T47D (cell line): ENCODE data around the gene TASP1.

ENCODE experiments used
- DNase-seq, 2 experiments: peaks; one replicate each; pipeline versions ENCODE4 v3.0.0 to v3.0.0-alpha.2; 2011 to 2012; ENCODE audit warnings: low read depth in 1 of 2, low spot score in 1 of 2
- JUND ChIP-seq: IDR thresholded peaks from 2 replicates; pipeline ENCODE4 v1.6.1; 2012; ENCODE audit warnings: low read depth
- in situ Hi-C: cut with HindIII; loops from 2 replicates; pipeline ENCODE4 v1.10.0; 2016; ENCODE audit warnings: low sequenced_read_pairs, low pct_unique_long_range_greater_than_20kb

The TASP1 gene

DNA sequence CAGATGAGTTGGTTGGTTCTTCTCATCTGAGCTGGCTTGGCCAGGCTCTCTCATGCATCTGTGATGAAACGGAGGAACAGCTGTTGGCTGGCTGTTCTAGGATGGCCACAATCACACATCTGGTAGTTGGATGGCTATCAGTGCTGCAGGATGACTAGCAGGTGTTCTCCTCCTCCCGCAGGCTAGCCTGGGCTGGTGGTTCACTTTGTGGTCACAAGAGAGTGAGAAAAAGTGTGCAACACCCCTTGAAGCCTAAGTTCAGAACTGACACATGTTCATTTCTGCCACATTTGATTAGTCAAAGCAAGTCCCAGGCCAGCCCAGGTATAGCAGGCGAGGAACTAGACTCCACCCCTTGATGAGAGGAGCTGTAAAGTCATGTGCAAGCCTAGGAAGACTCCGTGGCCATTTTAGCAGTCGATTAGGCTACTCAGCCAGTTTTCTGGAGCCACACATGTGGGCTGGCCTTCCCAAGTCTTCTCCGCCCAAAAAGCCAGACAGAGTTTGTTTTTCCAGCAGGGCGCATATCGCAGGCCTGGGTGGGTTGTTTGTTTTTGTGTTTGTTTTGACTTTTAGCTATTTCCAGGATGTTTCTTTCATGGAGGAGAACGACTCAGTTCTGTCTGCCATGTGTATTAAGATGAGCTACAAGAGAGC, 296.9 kb downstream of the TASP1 start:
- in situ Hi-C loops = no loop called here
- no peak for TF ChIP-seq JUND
- no peak for DNase-seq

DNA sequence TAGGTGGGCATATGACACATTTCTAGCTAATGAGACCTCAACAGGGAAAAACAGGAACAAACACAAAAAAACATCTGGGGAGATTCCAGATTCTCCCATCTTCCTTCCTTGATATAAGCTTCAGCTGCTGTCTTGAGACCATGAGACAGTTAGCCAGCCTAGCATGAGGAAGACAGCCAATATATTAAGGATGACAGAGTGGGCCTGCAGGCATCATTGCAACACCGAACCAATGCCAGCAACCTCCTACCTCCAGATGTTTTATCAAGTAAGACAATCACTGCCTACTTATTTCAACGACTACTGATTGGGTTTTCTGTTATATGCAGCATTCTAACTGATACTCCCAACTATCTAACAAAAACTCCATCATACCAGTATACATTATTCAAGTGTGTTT, 298.6 kb downstream of the TASP1 start:
- no peak for DNase-seq
- in situ Hi-C loops = no loop called here
- TF ChIP-seq JUND = no peak
